GM23338 (cell line): Measurements from ENCODE around the gene PASD1. TPM values are rescaled to one million over a fixed set of nuclear protein-coding genes. Genes with fewer than 3 reads are reported as not detected.

Experiments used
- ATAC-seq: fragments of 200-7000 bp; cut with Tn5 transposase; 3 replicates; pipeline ENCODE4 v1.9.1; 2020
- DNase-seq: peaks from one replicate; pipeline ENCODE4 v3.0.0-alpha.2; 2015; ENCODE audit warnings: low spot score
- H2AFZ ChIP-seq: fragments of 200-600 bp; sonication (generic); 2 replicates; pipeline ENCODE4 v1.8.0; 2016; ENCODE audit warnings: antibody characterized with exemption, mild to moderate bottlenecking, moderate library complexity
- H3F3A ChIP-seq: fragments of 200-600 bp; sonication (generic); replicated peaks from 2 replicates; pipeline ENCODE4 v1.8.0; 2017; ENCODE audit warnings: antibody characterized with exemption, mixed run types, low read depth
- H3K27ac ChIP-seq: fragments of 200-600 bp; sonication (generic); 2 replicates; pipeline ENCODE4 v1.6.1; 2016; ENCODE audit warnings: low read depth
- H3K27me3 ChIP-seq: fragments of 200-600 bp; sonication (generic); 2 replicates; pipeline ENCODE4 v1.8.0; 2016; ENCODE audit warnings: mild to moderate bottlenecking, mixed run types, moderate library complexity; ENCODE audit not compliant: insufficient read depth
- H3K36me3 ChIP-seq: fragments of 200-600 bp; sonication (generic); 2 replicates; pipeline ENCODE4 v1.8.0; 2016; ENCODE audit warnings: mild to moderate bottlenecking; ENCODE audit not compliant: insufficient read depth
- H3K4me1 ChIP-seq: fragments of 200-600 bp; sonication (generic); 2 replicates; pipeline ENCODE4 v1.8.0; 2016; ENCODE audit warnings: mild to moderate bottlenecking, moderate library complexity; ENCODE audit not compliant: insufficient read depth
- H3K4me2 ChIP-seq: fragments of 200-600 bp; sonication (generic); 2 replicates; pipeline ENCODE4 v1.7.1; 2017; ENCODE audit warnings: mixed run types
- H3K4me3 ChIP-seq: fragments of 200-600 bp; sonication (generic); 2 replicates; pipeline ENCODE4 v1.6.1; 2016; ENCODE audit warnings: mixed run types
- H3K79me2 ChIP-seq: fragments of 200-600 bp; sonication (generic); replicated peaks from 2 replicates; pipeline ENCODE4 v1.8.0; 2017; ENCODE audit warnings: mild to moderate bottlenecking; ENCODE audit not compliant: insufficient read depth
- H3K9me2 ChIP-seq: fragments of 200-600 bp; sonication (generic); 2 replicates; pipeline ENCODE4 v1.8.0; 2017; ENCODE audit not compliant: insufficient read depth
- H4K20me1 ChIP-seq: fragments of 200-600 bp; sonication (generic); replicated peaks from 2 replicates; pipeline ENCODE4 v1.8.0; 2017; ENCODE audit warnings: mild to moderate bottlenecking; ENCODE audit not compliant: insufficient read depth
- H3K27ac Mint-ChIP-seq: 2 replicates; pipeline ENCODE4 v1.8.0; 2020; ENCODE audit warnings: inconsistent platforms, mild to moderate bottlenecking, moderate library complexity, mixed read lengths
- H3K27me3 Mint-ChIP-seq: 3 replicates; pipeline ENCODE4 v1.8.0; 2022; ENCODE audit warnings: low read depth, mild to moderate bottlenecking, moderate library complexity, mixed read lengths, inconsistent platforms; ENCODE audit not compliant: insufficient read depth, poor library complexity
- H3K36me3 Mint-ChIP-seq: 3 replicates; pipeline ENCODE4 v1.8.0; 2021; ENCODE audit warnings: low read depth, mild to moderate bottlenecking, inconsistent platforms, moderate library complexity, mixed read lengths
- H3K4me1 Mint-ChIP-seq: 3 replicates; pipeline ENCODE4 v1.8.0; 2020; ENCODE audit warnings: mild to moderate bottlenecking, inconsistent platforms, mixed read lengths
- H3K4me3 Mint-ChIP-seq: 3 replicates; pipeline ENCODE4 v1.8.0; 2021; ENCODE audit warnings: moderate library complexity, mild to moderate bottlenecking, inconsistent platforms, mixed read lengths
- H3K9me3 Mint-ChIP-seq: 3 replicates; pipeline ENCODE4 v1.8.0; 2020; ENCODE audit warnings: moderate library complexity, mild to moderate bottlenecking, inconsistent platforms, mixed read lengths
- CREB1 ChIP-seq: fragments of 250-450 bp; sonication (Bioruptor Pico); IDR thresholded peaks from 2 replicates; pipeline ENCODE4 v1.5.0; 2020; ENCODE audit warnings: low read depth, mild to moderate bottlenecking, moderate library complexity
- CTCF ChIP-seq, 2 experiments: fragments of 200-600 bp in 1 of 2; sonication (generic) in 1 of 2; conservative IDR thresholded peaks; 2 replicates each; pipeline versions ENCODE4 v1.5.1 to v1.6.1; 2016 to 2017; ENCODE audit warnings: antibody characterized with exemption in 2 of 2, low read depth in 2 of 2, mild to moderate bottlenecking in 2 of 2, moderate library complexity in 1 of 2
- ETS1 ChIP-seq: IDR thresholded peaks from 2 replicates; pipeline ENCODE4 v1.6.1; 2016; ENCODE audit warnings: antibody characterized with exemption
- EZH2 ChIP-seq: fragments of 200-600 bp; sonication (generic); IDR thresholded peaks from one replicate; pipeline ENCODE4 v1.8.0; 2017; ENCODE audit warnings: antibody characterized with exemption, mild to moderate bottlenecking, low read depth; ENCODE audit not compliant: unreplicated experiment
- EZH2phosphoT487 ChIP-seq: fragments of 200-600 bp; sonication (generic); IDR thresholded peaks from one replicate; pipeline ENCODE4 v1.8.1; 2018; ENCODE audit warnings: antibody characterized with exemption; ENCODE audit not compliant: unreplicated experiment
- JUNB ChIP-seq: IDR thresholded peaks from one replicate; pipeline ENCODE4 v1.6.1; 2016; ENCODE audit warnings: antibody characterized with exemption; ENCODE audit not compliant: unreplicated experiment
- NANOG ChIP-seq: IDR thresholded peaks from 2 replicates; pipeline ENCODE4 v1.6.1; 2016; ENCODE audit warnings: antibody characterized with exemption, borderline replicate concordance
- POLR2AphosphoS5 ChIP-seq: IDR thresholded peaks from 2 replicates; pipeline ENCODE4 v1.6.1; 2016; ENCODE audit warnings: antibody characterized with exemption, low read depth
- REST ChIP-seq: IDR thresholded peaks from one replicate; pipeline ENCODE4 v1.6.1; 2018; ENCODE audit warnings: antibody characterized with exemption; ENCODE audit not compliant: unreplicated experiment
- STAT1 ChIP-seq: IDR thresholded peaks from one replicate; pipeline ENCODE4 v1.6.1; 2016; ENCODE audit warnings: antibody characterized with exemption; ENCODE audit not compliant: unreplicated experiment
- ZNF114 ChIP-seq: fragments of 250-450 bp; sonication (Bioruptor Pico); IDR thresholded peaks from 2 replicates; pipeline ENCODE4 v1.5.0; 2020; ENCODE audit warnings: mild to moderate bottlenecking, moderate library complexity
- ZNF331 ChIP-seq: fragments of 250-450 bp; sonication (Bioruptor Pico); IDR thresholded peaks from 2 replicates; pipeline ENCODE4 v1.5.0; 2020; ENCODE audit warnings: low read depth, mild to moderate bottlenecking, moderate library complexity
- ZNF462 ChIP-seq: fragments of 250-450 bp; sonication (Bioruptor Pico); IDR thresholded peaks from 2 replicates; pipeline ENCODE4 v1.5.0; 2020; ENCODE audit warnings: mild to moderate bottlenecking, moderate library complexity
- polyA plus RNA-seq: library from polyadenylated mRNA; unstranded; fragments of >200 nt; fragmentation: Nextera tagmentation; extraction: Ambion mirVana; gene quantifications from 2 replicates; pipeline ENCODE4 v1.2.1, GENCODE V29; 2016
- total RNA-seq: library from RNA; depleted of rRNA; stranded (reverse); fragments of >200 nt; shearing (Covaris generic); gene quantifications from 2 replicates; pipeline ENCODE4 v1.2.3, GENCODE V29; 2014

The PASD1 gene
- total and polyA plus RNA-seq, 2 experiments from 2014 or later: 0.24 TPM; not detected in 1

- H3K4me3 ChIP-seq: no peak overlapping the region
- peaks cover 5% of the 10 kb centered on the region; the same call in 1 of the 2 replicates for H3K4me1 ChIP-seq
- no peaks in the 10 kb centered on the region for H3K79me2 ChIP-seq
- no peak overlapping the region for H3K27ac ChIP-seq
- no peaks in the 10 kb centered on the region for H3K36me3 Mint-ChIP-seq
- H3F3A ChIP-seq: no peaks in the 10 kb centered on the region
- H3K27ac Mint-ChIP-seq: no peak overlapping the region
- H3K27me3 Mint-ChIP-seq: peaks cover 5% of the 10 kb centered on the region
- no peak for TF ChIP-seq POLR2AphosphoS5
- TF ChIP-seq JUNB: no peak
- TF ChIP-seq NANOG: no peak
- no peak for TF ChIP-seq CREB1 (CRISPR knock-in tag)
- no peak for TF ChIP-seq ZNF331 (CRISPR knock-in tag)
- no peak for TF ChIP-seq CTCF (conservative IDR thresholded peaks at IDR 0.05; ENCODE audit: low read depth in 2 of 2)
- TF ChIP-seq ETS1: no peak
- TF ChIP-seq EZH2phosphoT487: no peak
- no peak for TF ChIP-seq EZH2
- TF ChIP-seq STAT1: no peak
- no peak for TF ChIP-seq ZNF114 (CRISPR knock-in tag)
- no peak for TF ChIP-seq ZNF462 (CRISPR knock-in tag)
- TF ChIP-seq REST: no peak
- no peaks in the 10 kb centered on the region for H3K9me3 Mint-ChIP-seq
- no peaks in the 10 kb centered on the region for H3K36me3 ChIP-seq
- H3K27me3 ChIP-seq: no peaks in the 10 kb centered on the region
- H2AFZ ChIP-seq: no peak overlapping the region
- no peaks in the 10 kb centered on the region for H4K20me1 ChIP-seq
- DNase-seq (no peak), ATAC-seq (no peak)
- H3K4me2 ChIP-seq: no peak overlapping the region
- H3K4me3 Mint-ChIP-seq: no peak overlapping the region
- no peaks in the 10 kb centered on the region for H3K9me2 ChIP-seq
- peaks cover 6% of the 10 kb centered on the region; the same call in 2 of the 3 replicates for H3K4me1 Mint-ChIP-seq
These were observed 137.1 kb downstream of the PASD1 start for GRCh38 chrX:151700581-151700980.
